ENCODE results near the gene RIC8A. TPM values are rescaled to one million over a fixed set of nuclear protein-coding genes. Genes with fewer than 3 reads are reported as not detected.

The RIC8A gene
- polyA plus RNA-seq, 1 of the 3 experiments (the other 2 are of a cell fraction) = 115 TPM

GRCh38 chr11:213111-213510 is 5.6 kb downstream of the RIC8A start (continued):
- TF ChIP-seq USF2 (IDR thresholded peaks at IDR 0.05; ENCODE audit: borderline replicate concordance, low read depth, low read length) (no peak), TAF1 (IDR thresholded peaks at IDR 0.05; ENCODE audit: borderline replicate concordance, low read depth, low read length) (no peak), TCF12 (IDR thresholded peaks at IDR 0.05) (no peak), NFIC (IDR thresholded peaks at IDR 0.05; ENCODE audit: borderline replicate concordance) (no peak), RCOR1 (IDR thresholded peaks at IDR 0.05; ENCODE audit: low read length) (no peak), PBX3 (IDR thresholded peaks at IDR 0.05) (no peak), MEF2A (IDR thresholded peaks at IDR 0.05; ENCODE audit: borderline replicate concordance, low read depth) (no peak), GATA2 (CRISPR knock-in tag; IDR thresholded peaks at IDR 0.05) (no peak), SIN3A (IDR thresholded peaks at IDR 0.05; ENCODE audit: borderline replicate concordance, low read depth, low read length) (no peak)

- Histone ChIP-seq H3F3A (replicated peaks; ENCODE audit: insufficient read depth) (peaks cover 18% of the 10 kb centered on the region), H3K4me1 (ENCODE audit: control insufficient read depth in 1 of 2, insufficient read depth in 2 of 2, low read depth in 1 of 2, low read length in 1 of 2) (peaks cover 8 to 19% of the 10 kb centered on the region in 2 experiments; a peak in 2 of 4 replicates), H3K9me2 (no peaks in the 10 kb centered on the region), H3K36me3 (replicated peaks in 1 of 2; ENCODE audit: control insufficient read depth in 1 of 2, insufficient read depth in 2 of 2, low read length in 1 of 2) (peaks cover 43 to 66% of the 10 kb centered on the region in 2 experiments), H3K4me3 (ENCODE audit: low read depth in 2 of 2, low read length in 1 of 2) (no peak overlapping the region), H4K20me1 (ENCODE audit: insufficient read depth) (peaks cover 13% of the 10 kb centered on the region), H3K9ac (no peak overlapping the region), H2AFZ (ENCODE audit: low read depth) (no peak overlapping the region), H3K9me3 (no peaks in the 10 kb centered on the region), H3K27ac (ENCODE audit: low read depth in 2 of 2, low read length in 1 of 2) (no peak overlapping the region), H3K79me2 (ENCODE audit: insufficient read depth) (peaks cover 35% of the 10 kb centered on the region), H3K27me3 (ENCODE audit: insufficient read depth) (no peaks in the 10 kb centered on the region), H3K4me2 (no peak overlapping the region)
- ChIA-PET POLR2A (no interaction called here), CTCF (no interaction called here)
- 89% methylated on average over 1 of the region's 7 CpGs for WGBS (ENCODE audit: low lambda C conversion rate)
- no peak for TF ChIP-seq SMC3 (IDR thresholded peaks at IDR 0.05; ENCODE audit: low read depth, low read length)
- TF ChIP-seq IRF3 (IDR thresholded peaks at IDR 0.05; ENCODE audit: low read depth, low read length) = no peak
- no peak for TF ChIP-seq TEAD4 (IDR thresholded peaks at IDR 0.05; ENCODE audit: borderline replicate concordance, insufficient read depth)
- no peak for TF ChIP-seq NRF1 (IDR thresholded peaks at IDR 0.05; ENCODE audit: low read depth, low read length)
- no peak for TF ChIP-seq RCOR1 (IDR thresholded peaks at IDR 0.05; ENCODE audit: low read length)
- TF ChIP-seq TCF12 (IDR thresholded peaks at IDR 0.05) = no peak
- TF ChIP-seq ELF1 (IDR thresholded peaks at IDR 0.05) = no peak
- no peak for TF ChIP-seq GATA2 (CRISPR knock-in tag; IDR thresholded peaks at IDR 0.05)
- TF ChIP-seq JUND (IDR thresholded peaks at IDR 0.05) = no peak
- no peak for TF ChIP-seq GABPA (IDR thresholded peaks at IDR 0.05; ENCODE audit: low read depth)
- TF ChIP-seq MEF2A (IDR thresholded peaks at IDR 0.05; ENCODE audit: borderline replicate concordance, low read depth) = no peak
- TF ChIP-seq NFIC (IDR thresholded peaks at IDR 0.05; ENCODE audit: borderline replicate concordance) = no peak
- no peak for TF ChIP-seq YY1 (IDR thresholded peaks at IDR 0.05; ENCODE audit: low read depth)
- no peak for TF ChIP-seq ZBTB33 (IDR thresholded peaks at IDR 0.05; ENCODE audit: borderline replicate concordance, low read depth)
- TF ChIP-seq EP300 (IDR thresholded peaks at IDR 0.05; ENCODE audit: borderline replicate concordance in 1 of 2, low read depth in 1 of 2, low read length in 1 of 2) = no peak
- no peak for TF ChIP-seq FOXM1 (IDR thresholded peaks at IDR 0.05; ENCODE audit: low read depth)
- TF ChIP-seq RAD21 (IDR thresholded peaks at IDR 0.05; ENCODE audit: low read length) = no peak
- TF ChIP-seq RXRA (IDR thresholded peaks at IDR 0.05; ENCODE audit: borderline replicate concordance, low read depth) = no peak
- no peak for DNase-seq
These were observed 6.6 kb downstream of the RIC8A start for GRCh38 chr11:214083-214482.
